Lower lobe of right lung (tissue), 2 donors: ENCODE measurements around the gene PRKG1. TPM values are rescaled to one million over a fixed set of nuclear protein-coding genes. Genes with fewer than 3 reads are reported as not detected.

Source experiments
- ATAC-seq, 2 donors: fragments of 200-7000 bp; cut with Tn5 transposase; one replicate each; pipeline ENCODE4 v1.9.1; 2020 to 2022; ENCODE audit warnings: mild to moderate bottlenecking in 2 of 2, moderate library complexity in 2 of 2
- DNase-seq: peaks from one replicate; pipeline ENCODE4 v3.0.0-alpha.2; 2020
- H3K27ac ChIP-seq: fragments of 200-600 bp; one replicate; pipeline ENCODE4 v1.8.0; 2022
- H3K27me3 ChIP-seq: fragments of 200-600 bp; one replicate; pipeline ENCODE4 v1.8.0; 2022; ENCODE audit warnings: low read depth
- H3K36me3 ChIP-seq: fragments of 200-600 bp; one replicate; pipeline ENCODE4 v1.8.0; 2022; ENCODE audit warnings: mild to moderate bottlenecking
- H3K4me1 ChIP-seq: fragments of 200-600 bp; one replicate; pipeline ENCODE4 v1.8.0; 2022
- H3K4me3 ChIP-seq: fragments of 200-600 bp; one replicate; pipeline ENCODE4 v1.8.0; 2022; ENCODE audit warnings: mild to moderate bottlenecking
- H3K9me3 ChIP-seq: fragments of 200-600 bp; one replicate; pipeline ENCODE4 v1.8.0; 2022
- CTCF ChIP-seq: fragments of 200-600 bp; IDR thresholded peaks from one replicate; pipeline ENCODE4 v1.8.0; 2022; ENCODE audit warnings: antibody characterized with exemption, mild to moderate bottlenecking
- intact Hi-C: fragments of 100-400 bp; cut with DNase I; formaldehyde crosslinking; loops from one replicate; pipeline ENCODE4 v1.11.0; 2022
- total RNA-seq: library from RNA; stranded (reverse); fragmentation: NEBNext Ultra II Directional; extraction: Animal tissue kit (Norgen Biotek cat#: 25700); gene quantifications from one replicate; pipeline ENCODE4 v1.2.1, GENCODE V29; 2021
- donor health status: DM: no; HTN: yes; CAD: no; lungs with severe emphysema.

PRKG1 gene
- total RNA-seq, 1 donor from 2014 or later, result 23.6 TPM

DNA sequence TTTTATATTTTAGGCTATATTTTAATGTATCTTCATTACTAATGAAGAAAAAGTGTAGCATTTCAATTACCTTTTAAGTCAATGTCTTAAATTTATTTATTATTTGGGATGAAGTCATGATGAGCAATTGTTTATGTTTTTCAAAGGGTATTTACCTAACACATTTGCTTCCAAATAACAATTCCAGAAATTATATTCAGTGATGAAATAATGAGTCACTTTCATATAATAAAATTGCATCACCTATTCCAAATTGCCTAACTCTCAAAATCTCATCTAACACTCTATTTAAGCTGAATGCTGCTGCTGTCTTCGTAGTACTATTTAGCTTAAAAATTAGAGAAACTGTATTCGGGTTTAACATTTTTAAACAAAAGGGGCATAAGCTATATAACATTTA, 97.7 kb downstream of the PRKG1 start:
- Histone ChIP-seq H3K9me3 (no peaks in the 10 kb centered on the region), H3K27me3 (no peaks in the 10 kb centered on the region), H3K4me1 (no peaks in the 10 kb centered on the region), H3K36me3 (no peaks in the 10 kb centered on the region), H3K27ac (no peak overlapping the region), H3K4me3 (no peak overlapping the region)
- intact Hi-C loops, result no loop called here
- DNase-seq (no peak), ATAC-seq (no peak)
- TF ChIP-seq CTCF, result no peak

- ATAC-seq (no peak), DNase-seq (no peak)
- Histone ChIP-seq H3K36me3 (no peaks in the 10 kb centered on the region), H3K27ac (no peak overlapping the region), H3K9me3 (no peaks in the 10 kb centered on the region), H3K4me1 (no peaks in the 10 kb centered on the region), H3K4me3 (no peak overlapping the region), H3K27me3 (no peaks in the 10 kb centered on the region)
- intact Hi-C loops, result no loop called here
- no peak for TF ChIP-seq CTCF
Observed at GRCh38 chr10:51176976-51177695, 102.8 kb downstream of the PRKG1 start.

DNA sequence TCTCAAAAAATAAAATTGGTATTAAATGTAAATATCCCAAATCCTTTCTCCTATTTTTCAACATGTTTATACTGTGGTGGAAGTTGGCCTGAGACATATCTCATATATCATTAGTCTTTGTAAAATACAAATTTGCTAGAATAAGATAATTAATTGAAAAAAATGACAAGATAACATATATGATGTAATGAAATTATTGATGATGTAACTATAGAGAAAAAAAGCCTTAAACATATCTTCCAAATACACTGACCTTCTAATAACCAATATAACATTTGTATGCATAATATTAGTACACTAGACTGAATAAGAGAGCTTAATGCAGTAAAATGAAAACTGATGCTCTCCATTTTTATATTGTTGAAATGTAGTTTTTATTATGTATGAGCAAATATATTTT, 104.3 kb downstream of the PRKG1 start:
- Histone ChIP-seq H3K36me3 (no peaks in the 10 kb centered on the region), H3K27ac (no peak overlapping the region), H3K27me3 (no peaks in the 10 kb centered on the region), H3K4me3 (no peak overlapping the region), H3K4me1 (no peaks in the 10 kb centered on the region), H3K9me3 (no peaks in the 10 kb centered on the region)
- intact Hi-C loops, result no loop called here
- TF ChIP-seq CTCF, result no peak
- no peak for ATAC-seq
- no peak for DNase-seq

GRCh38 chr10:51180141-51180540, 105.9 kb downstream of the PRKG1 start:
- H3K36me3 ChIP-seq, result no peaks in the 10 kb centered on the region
- no peak for ATAC-seq
- no peak overlapping the region for H3K27ac ChIP-seq
- H3K4me1 ChIP-seq, result no peaks in the 10 kb centered on the region
- no peak overlapping the region for H3K4me3 ChIP-seq
- H3K9me3 ChIP-seq, result no peaks in the 10 kb centered on the region
- no peak for TF ChIP-seq CTCF
- DNase-seq, result no peak
- H3K27me3 ChIP-seq, result no peaks in the 10 kb centered on the region
- intact Hi-C loops, result no loop called here

DNA sequence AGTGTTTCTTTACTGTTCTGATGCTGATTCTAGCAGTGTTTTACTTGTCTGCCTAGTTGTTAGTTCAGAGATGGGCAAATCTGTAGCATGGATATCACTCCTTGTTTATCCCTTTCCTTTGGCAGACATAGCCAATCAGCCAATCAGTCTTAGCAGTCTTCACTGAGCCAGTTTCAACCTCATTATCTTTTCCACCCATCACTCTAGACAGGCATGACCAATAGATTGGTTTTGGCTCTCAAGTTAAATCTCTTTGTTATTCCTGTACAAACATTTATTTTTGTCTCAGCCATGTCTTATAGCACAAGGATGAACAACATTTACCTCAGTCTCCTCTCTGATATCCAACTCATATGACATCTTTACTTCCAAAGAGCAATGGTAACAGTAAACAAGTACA, 109.5 kb downstream of the PRKG1 start:
- no peak for TF ChIP-seq CTCF

More for the DNA sequence above, 109.5 kb downstream of the PRKG1 start:
- no peak for ATAC-seq
- Histone ChIP-seq H3K4me3 (no peak overlapping the region), H3K36me3 (no peaks in the 10 kb centered on the region), H3K27ac (no peak overlapping the region), H3K9me3 (no peaks in the 10 kb centered on the region), H3K4me1 (no peaks in the 10 kb centered on the region), H3K27me3 (no peaks in the 10 kb centered on the region)
- intact Hi-C loops, result no loop called here
- DNase-seq, result no peak
